Neural crest cell (in vitro differentiated cells): ENCODE data around the gene PPARGC1A. TPM values are rescaled to one million over a fixed set of nuclear protein-coding genes. Genes with fewer than 3 reads are reported as not detected.

Experiments used
- DNase-seq: peaks from one replicate; pipeline ENCODE4 v3.0.0; 2021; ENCODE audit warnings: low read depth, mixed read lengths, low spot score
- H3K27ac Mint-ChIP-seq: one replicate; pipeline ENCODE4 v1.8.0; 2021; ENCODE audit warnings: mild to moderate bottlenecking, mixed read lengths; ENCODE audit not compliant: unreplicated experiment
- H3K27me3 Mint-ChIP-seq: 2 replicates; pipeline ENCODE4 v1.8.0; 2021; ENCODE audit warnings: low read depth, mild to moderate bottlenecking, mixed read lengths
- H3K36me3 Mint-ChIP-seq: 2 replicates; pipeline ENCODE4 v1.8.0; 2021; ENCODE audit warnings: low read depth, mild to moderate bottlenecking, mixed read lengths
- H3K4me1 Mint-ChIP-seq: 2 replicates; pipeline ENCODE4 v1.8.0; 2021; ENCODE audit warnings: mixed read lengths
- H3K4me3 Mint-ChIP-seq: one replicate; pipeline ENCODE4 v1.8.0; 2021; ENCODE audit warnings: mild to moderate bottlenecking, mixed read lengths
- H3K9me3 Mint-ChIP-seq: 2 replicates; pipeline ENCODE4 v1.8.0; 2021; ENCODE audit warnings: mixed read lengths
- CTCF ChIP-seq: fragments of 200-600 bp; sonication (generic); conservative IDR thresholded peaks from 2 replicates; pipeline ENCODE4 v1.5.0; 2021; ENCODE audit warnings: antibody characterized with exemption, mild to moderate bottlenecking
- total RNA-seq: library from RNA; stranded (reverse); gene quantifications from 2 replicates; pipeline ENCODE4 v1.2.1, GENCODE V29; 2021

The PPARGC1A gene
- total RNA-seq, 1 donor from 2014 or later: 2.8 TPM

GRCh38 chr4:23814996-23815660 lies 74.7 kb downstream of the PPARGC1A start:
- Mint-ChIP-seq H3K27me3 (no peaks in the 10 kb centered on the region), H3K27ac (peak overlapping the region; percentile 63), H3K36me3 (peaks cover 3% of the 10 kb centered on the region), H3K4me3 (no peak overlapping the region), H3K4me1 (peaks cover 31% of the 10 kb centered on the region), H3K9me3 (peaks cover 14% of the 10 kb centered on the region)
- DNase-seq: no peak
- no peak for TF ChIP-seq CTCF

- H3K9me3 Mint-ChIP-seq: peaks cover 14% of the 10 kb centered on the region
- H3K4me3 Mint-ChIP-seq: no peak overlapping the region
- H3K4me1 Mint-ChIP-seq: peaks cover 31% of the 10 kb centered on the region
- H3K27ac Mint-ChIP-seq: no peak overlapping the region
- peaks cover 3% of the 10 kb centered on the region for H3K36me3 Mint-ChIP-seq
- no peak for TF ChIP-seq CTCF
- H3K27me3 Mint-ChIP-seq: no peaks in the 10 kb centered on the region
- DNase-seq: no peak
These were observed 75.3 kb downstream of the PPARGC1A start for GRCh38 chr4:23814587-23814986.

DNA sequence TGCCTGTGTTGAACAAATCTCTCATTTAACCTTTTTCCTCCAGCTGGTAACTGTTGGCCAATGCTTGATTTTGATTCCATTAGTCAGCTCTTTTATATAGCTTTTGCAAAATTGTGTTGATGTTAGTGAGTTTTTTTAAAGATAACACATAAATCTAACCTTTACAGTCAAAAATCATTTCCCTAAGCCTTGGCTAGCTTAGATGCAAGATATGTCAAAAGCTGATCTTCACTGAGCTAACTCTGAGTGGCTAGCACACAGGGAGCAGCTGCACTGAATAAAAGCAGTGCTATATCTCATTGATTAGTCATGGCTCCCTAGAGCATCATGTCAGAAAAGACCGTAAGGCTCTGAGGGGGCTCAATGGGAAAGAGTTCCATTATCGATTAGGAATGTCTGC lies 78.7 kb downstream of the PPARGC1A start:
- peaks cover 16% of the 10 kb centered on the region for H3K4me1 Mint-ChIP-seq
- peaks cover 16% of the 10 kb centered on the region for H3K9me3 Mint-ChIP-seq
- no peak for TF ChIP-seq CTCF
- peaks cover 3% of the 10 kb centered on the region for H3K36me3 Mint-ChIP-seq
- H3K27me3 Mint-ChIP-seq: no peaks in the 10 kb centered on the region
- no peak for DNase-seq
- H3K27ac Mint-ChIP-seq: no peak overlapping the region
- no peak overlapping the region for H3K4me3 Mint-ChIP-seq

- no peak for DNase-seq
- Mint-ChIP-seq H3K36me3 (no peaks in the 10 kb centered on the region), H3K27me3 (no peaks in the 10 kb centered on the region), H3K9me3 (peaks cover 7% of the 10 kb centered on the region), H3K4me1 (no peaks in the 10 kb centered on the region), H3K4me3 (no peak overlapping the region), H3K27ac (no peak overlapping the region)
- no peak for TF ChIP-seq CTCF
These were observed 84.4 kb downstream of the PPARGC1A start for GRCh38 chr4:23805450-23805851.

- no peaks in the 10 kb centered on the region for H3K27me3 Mint-ChIP-seq
- H3K4me1 Mint-ChIP-seq: no peaks in the 10 kb centered on the region
- peaks cover 7% of the 10 kb centered on the region for H3K36me3 Mint-ChIP-seq
- H3K27ac Mint-ChIP-seq: no peak overlapping the region
- H3K9me3 Mint-ChIP-seq: peaks cover 8% of the 10 kb centered on the region
- no peak for TF ChIP-seq CTCF
- H3K4me3 Mint-ChIP-seq: no peak overlapping the region
- DNase-seq: no peak
These were observed 100.1 kb downstream of the PPARGC1A start for GRCh38 chr4:23789762-23790161.
